ENCODE measurements around the gene ABCC10. TPM values are rescaled to one million over a fixed set of nuclear protein-coding genes. Genes with fewer than 3 reads are reported as not detected.

Gene ABCC10
- total RNA-seq, 6 experiments from 2014 or later, result 26.2 to 41.6 (median 30.3) TPM

DNA sequence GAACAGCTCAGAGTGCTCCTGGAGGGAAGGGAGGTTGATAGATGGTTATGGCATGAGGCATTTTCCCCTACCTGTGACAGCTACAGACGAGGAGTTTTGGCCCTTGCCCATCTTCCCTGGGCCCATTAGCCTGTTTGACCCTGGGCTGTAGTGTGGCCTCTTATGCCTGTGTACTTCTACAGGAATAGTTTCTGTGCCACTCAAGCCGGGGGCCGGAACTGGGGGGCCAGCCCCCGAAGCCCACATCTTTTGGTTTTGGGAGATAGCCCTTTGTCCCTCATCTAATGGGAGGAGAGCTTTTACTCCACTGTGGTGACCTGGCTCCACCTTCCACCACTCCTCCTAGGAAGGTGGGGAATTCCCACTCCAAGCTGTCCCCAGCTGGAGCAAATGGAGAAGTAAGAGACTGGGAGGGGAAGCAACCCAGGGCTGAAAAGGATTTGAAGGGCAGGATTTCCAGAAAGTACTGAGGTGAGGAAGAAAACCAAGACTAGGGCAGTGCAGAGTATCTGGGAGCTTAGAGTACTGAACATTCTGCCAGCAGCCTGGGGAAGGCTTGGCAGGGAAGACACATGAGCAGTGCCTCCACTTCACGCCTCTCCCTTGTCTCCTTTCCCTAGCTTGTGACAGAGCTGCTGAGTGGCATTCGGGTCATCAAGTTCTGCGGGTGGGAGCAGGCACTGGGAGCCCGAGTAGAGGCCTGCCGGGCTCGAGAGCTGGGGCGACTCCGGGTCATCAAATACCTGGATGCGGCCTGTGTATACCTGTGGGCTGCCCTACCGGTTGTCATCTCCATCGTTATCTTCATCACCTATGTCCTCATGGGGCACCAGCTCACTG is 6.9 kb downstream of the ABCC10 start:
- TF ChIP-seq, protein P1, sequence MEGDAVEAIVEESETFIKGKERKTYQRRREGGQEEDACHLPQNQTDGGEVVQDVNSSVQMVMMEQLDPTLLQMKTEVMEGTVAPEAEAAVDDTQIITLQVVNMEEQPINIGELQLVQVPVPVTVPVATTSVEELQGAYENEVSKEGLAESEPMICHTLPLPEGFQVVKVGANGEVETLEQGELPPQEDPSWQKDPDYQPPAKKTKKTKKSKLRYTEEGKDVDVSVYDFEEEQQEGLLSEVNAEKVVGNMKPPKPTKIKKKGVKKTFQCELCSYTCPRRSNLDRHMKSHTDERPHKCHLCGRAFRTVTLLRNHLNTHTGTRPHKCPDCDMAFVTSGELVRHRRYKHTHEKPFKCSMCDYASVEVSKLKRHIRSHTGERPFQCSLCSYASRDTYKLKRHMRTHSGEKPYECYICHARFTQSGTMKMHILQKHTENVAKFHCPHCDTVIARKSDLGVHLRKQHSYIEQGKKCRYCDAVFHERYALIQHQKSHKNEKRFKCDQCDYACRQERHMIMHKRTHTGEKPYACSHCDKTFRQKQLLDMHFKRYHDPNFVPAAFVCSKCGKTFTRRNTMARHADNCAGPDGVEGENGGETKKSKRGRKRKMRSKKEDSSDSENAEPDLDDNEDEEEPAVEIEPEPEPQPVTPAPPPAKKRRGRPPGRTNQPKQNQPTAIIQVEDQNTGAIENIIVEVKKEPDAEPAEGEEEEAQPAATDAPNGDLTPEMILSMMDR (IDR thresholded peaks at IDR 0.05), result no peak
- Mint-ChIP-seq H3K9me3 (no peaks in the 10 kb centered on the region), H3K4me3 (no peak overlapping the region), H3K36me3 (ENCODE audit: low read depth) (peaks cover 7% of the 10 kb centered on the region; the same call in 1 of the 2 replicates), H3K27me3 (ENCODE audit: insufficient read depth) (peaks cover 2% of the 10 kb centered on the region), H3K4me1 (ENCODE audit: low read depth) (peaks cover 22% of the 10 kb centered on the region), H3K27ac (no peak overlapping the region)
- no peak for DNase-seq

DNA sequence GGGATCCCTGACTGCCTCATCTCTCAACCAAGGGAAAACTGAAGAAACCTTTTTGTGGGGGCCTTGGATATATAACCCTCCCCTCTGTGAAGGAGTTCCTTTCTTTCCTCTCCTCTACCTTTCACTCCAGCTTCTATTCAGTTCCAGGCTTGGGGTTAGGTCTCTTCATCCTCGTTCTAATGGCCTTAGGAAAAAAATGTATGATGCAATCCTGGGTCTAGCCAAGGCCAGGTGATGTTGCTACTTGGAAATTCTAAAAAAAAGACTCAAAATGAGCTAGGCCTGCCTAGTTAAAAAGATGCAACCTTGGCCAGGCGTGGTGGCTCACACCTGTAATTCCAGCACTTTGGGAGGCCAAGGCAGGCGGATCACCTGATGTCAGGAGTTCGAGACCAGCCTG is 7.6 kb downstream of the ABCC10 start:
- no peaks in the 10 kb centered on the region for H3K9me3 Mint-ChIP-seq
- TF ChIP-seq, protein P1 (IDR thresholded peaks at IDR 0.05), result no peak
- no peak for DNase-seq
- H3K4me1 Mint-ChIP-seq (ENCODE audit: low read depth), result peaks cover 21% of the 10 kb centered on the region
- H3K36me3 Mint-ChIP-seq (ENCODE audit: low read depth), result peaks cover 7% of the 10 kb centered on the region; the same call in 1 of the 2 replicates
- no peak overlapping the region for H3K27ac Mint-ChIP-seq
- peaks cover 2% of the 10 kb centered on the region for H3K27me3 Mint-ChIP-seq (ENCODE audit: insufficient read depth)
- H3K4me3 Mint-ChIP-seq, result no peak overlapping the region

DNA sequence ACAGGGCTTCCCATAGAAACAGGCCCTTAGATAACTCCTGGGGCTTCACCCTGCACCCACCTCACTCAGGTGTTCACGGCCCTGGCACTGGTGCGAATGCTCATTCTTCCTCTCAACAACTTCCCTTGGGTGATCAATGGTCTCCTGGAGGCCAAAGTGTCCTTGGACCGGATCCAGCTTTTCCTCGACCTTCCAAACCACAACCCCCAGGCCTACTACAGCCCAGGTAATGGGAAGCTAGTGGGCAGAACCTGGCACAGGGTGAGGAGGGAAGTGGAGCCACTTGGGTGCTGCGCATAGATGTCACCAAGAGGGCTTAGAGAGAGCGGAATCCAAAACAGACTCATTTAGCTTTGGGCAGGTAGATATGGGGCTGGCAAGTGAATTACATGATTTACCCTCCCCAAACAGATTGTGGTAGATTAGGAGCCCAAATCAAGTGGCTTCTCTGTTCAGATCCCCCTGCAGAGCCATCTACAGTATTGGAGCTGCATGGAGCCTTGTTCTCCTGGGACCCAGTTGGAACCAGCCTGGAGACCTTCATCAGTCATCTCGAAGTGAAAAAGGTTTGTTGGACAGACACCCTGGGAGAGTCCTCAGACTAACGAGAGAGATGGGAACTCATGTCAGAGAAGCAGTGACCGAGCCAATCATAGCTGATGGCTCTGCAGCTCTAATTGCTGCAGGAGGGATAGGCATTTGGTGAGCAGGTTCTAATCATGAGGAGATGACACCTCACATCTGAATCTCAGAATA is 8.5 kb downstream of the ABCC10 start:
- Mint-ChIP-seq H3K27ac (peak overlapping the region; percentile 75; the same call in 1 of the 2 replicates), H3K9me3 (no peaks in the 10 kb centered on the region), H3K4me1 (ENCODE audit: low read depth) (peaks cover 21% of the 10 kb centered on the region), H3K4me3 (no peak overlapping the region), H3K36me3 (ENCODE audit: low read depth) (peaks cover 7% of the 10 kb centered on the region; the same call in 1 of the 2 replicates), H3K27me3 (ENCODE audit: insufficient read depth) (peaks cover 2% of the 10 kb centered on the region)
- TF ChIP-seq, protein P1 (IDR thresholded peaks at IDR 0.05), result no peak
- DNase-seq, result no peak

DNA sequence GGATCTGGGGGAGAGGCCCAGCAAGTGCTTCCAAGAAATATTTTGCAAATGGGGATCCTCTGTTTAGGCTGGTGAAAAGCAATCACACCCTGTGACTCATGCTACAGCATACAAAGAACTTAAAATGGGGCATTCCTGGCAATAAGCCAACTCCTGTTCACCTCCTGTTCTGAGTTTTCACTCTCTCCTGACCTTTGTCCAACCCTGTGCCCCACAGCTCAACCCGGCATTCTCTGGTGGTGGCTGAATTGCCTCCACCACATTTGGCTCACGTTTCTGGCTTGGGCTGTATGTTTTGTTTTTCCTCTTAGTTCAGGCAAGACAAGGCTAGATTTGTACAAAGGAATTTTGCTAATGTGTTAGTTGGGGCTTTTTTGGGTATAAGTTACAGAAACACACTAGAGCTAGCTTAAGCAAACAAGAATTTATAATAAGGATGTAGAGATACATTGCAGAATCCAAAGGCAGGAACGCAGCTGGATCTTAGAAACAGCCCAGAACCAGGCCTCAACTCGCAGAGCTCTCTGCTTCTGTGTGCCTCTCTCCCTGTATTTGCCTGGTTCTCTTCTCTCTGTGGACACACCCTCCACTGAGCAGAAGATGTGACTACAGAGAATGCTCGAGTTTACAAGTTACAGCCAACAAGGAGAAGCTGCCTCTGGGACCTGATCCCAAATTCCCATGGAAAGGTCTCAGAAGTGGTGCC is 9.4 kb downstream of the ABCC10 start:
- peaks cover 6% of the 10 kb centered on the region; the same call in 1 of the 2 replicates for H3K36me3 Mint-ChIP-seq (ENCODE audit: low read depth)
- TF ChIP-seq, protein P1 (IDR thresholded peaks at IDR 0.05), result no peak
- H3K4me3 Mint-ChIP-seq, result no peak overlapping the region; the same call in 1 of the 2 replicates
- peaks cover 2% of the 10 kb centered on the region for H3K27me3 Mint-ChIP-seq (ENCODE audit: insufficient read depth)
- H3K9me3 Mint-ChIP-seq, result no peaks in the 10 kb centered on the region
- DNase-seq, result peak; percentile 55
- H3K27ac Mint-ChIP-seq, result peak overlapping the region; percentile 75
- peaks cover 21% of the 10 kb centered on the region for H3K4me1 Mint-ChIP-seq (ENCODE audit: low read depth)

DNA sequence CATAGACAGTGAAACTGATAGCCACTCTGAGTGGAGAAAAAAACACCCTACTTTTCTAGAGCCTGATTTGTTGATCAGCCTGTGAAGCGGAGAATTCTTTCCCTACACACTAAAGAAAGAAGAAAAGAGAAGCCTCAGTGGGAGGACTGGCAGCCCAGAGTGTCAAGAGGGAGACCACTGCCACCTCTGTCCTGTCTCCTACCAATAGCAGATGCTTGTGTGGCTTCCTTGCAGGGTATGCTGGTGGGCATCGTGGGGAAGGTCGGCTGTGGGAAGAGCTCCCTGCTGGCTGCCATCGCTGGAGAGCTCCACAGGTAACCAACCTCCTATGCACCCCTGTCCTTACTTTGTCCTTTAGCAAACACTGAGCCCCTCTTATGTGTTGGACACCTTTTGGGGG is 10.4 kb downstream of the ABCC10 start:
- DNase-seq, result no peak
- Mint-ChIP-seq H3K4me1 (ENCODE audit: low read depth) (peaks cover 21% of the 10 kb centered on the region), H3K36me3 (ENCODE audit: low read depth) (no peaks in the 10 kb centered on the region; the same call in 1 of the 2 replicates), H3K27me3 (ENCODE audit: insufficient read depth) (peaks cover 2% of the 10 kb centered on the region), H3K4me3 (no peak overlapping the region), H3K9me3 (no peaks in the 10 kb centered on the region), H3K27ac (no peak overlapping the region; the same call in 1 of the 2 replicates)
- TF ChIP-seq, protein P1 (IDR thresholded peaks at IDR 0.05), result no peak
